Osteocyte (in vitro differentiated cells): ENCODE data around the gene PLXDC2. TPM values are rescaled to one million over a fixed set of nuclear protein-coding genes. Genes with fewer than 3 reads are reported as not detected.

Experiments
- DNase-seq: peaks from one replicate; pipeline ENCODE4 v3.0.0; 2021; ENCODE audit warnings: mixed read lengths; ENCODE audit not compliant: unreplicated experiment; ENCODE audit errors: extremely low spot score
- H3K27ac Mint-ChIP-seq: one replicate; pipeline ENCODE4 v1.8.0; 2021; ENCODE audit warnings: mild to moderate bottlenecking, mixed read lengths; ENCODE audit not compliant: unreplicated experiment
- H3K27me3 Mint-ChIP-seq: one replicate; pipeline ENCODE4 v1.8.0; 2021; ENCODE audit warnings: mixed read lengths; ENCODE audit not compliant: unreplicated experiment
- H3K36me3 Mint-ChIP-seq: one replicate; pipeline ENCODE4 v1.8.0; 2021; ENCODE audit warnings: mixed read lengths; ENCODE audit not compliant: unreplicated experiment
- H3K4me1 Mint-ChIP-seq: one replicate; pipeline ENCODE4 v1.8.0; 2021; ENCODE audit warnings: mixed read lengths; ENCODE audit not compliant: unreplicated experiment
- H3K4me3 Mint-ChIP-seq: one replicate; pipeline ENCODE4 v1.8.0; 2021; ENCODE audit warnings: mild to moderate bottlenecking, moderate library complexity, mixed read lengths; ENCODE audit not compliant: unreplicated experiment
- H3K9me3 Mint-ChIP-seq: one replicate; pipeline ENCODE4 v1.8.0; 2021; ENCODE audit warnings: mixed read lengths; ENCODE audit not compliant: unreplicated experiment
- total RNA-seq: library from RNA; stranded (reverse); gene quantifications from 2 replicates; pipeline ENCODE4 v1.2.1, GENCODE V29; 2021
- TF ChIP-seq, protein P1 (sequence below): fragments of 200-600 bp; sonication (generic); IDR thresholded peaks from 2 replicates; pipeline ENCODE4 v1.5.0; 2021; ENCODE audit warnings: antibody characterized with exemption, mild to moderate bottlenecking, moderate library complexity

The PLXDC2 gene
- total RNA-seq, 1 donor from 2014 or later, result 33.2 TPM

DNA sequence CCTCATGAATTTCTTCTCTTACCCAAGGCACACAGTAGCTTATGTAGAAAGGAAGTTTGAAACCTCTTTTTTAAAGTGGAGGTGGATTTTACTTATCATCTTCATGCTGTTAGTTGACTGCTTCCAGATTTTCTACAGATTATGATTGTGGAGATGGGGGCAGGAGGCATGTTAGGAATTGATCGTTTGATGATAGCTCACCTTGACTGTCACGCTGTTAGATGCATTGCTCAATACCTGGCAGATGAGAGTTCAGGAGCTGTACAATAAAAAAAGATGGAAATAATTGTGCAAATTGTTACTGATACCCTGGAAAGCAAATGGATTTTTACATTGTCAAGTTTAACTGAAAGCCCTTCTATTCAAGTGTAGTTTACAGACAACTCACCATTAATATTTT is 340.3 kb downstream of the PLXDC2 start:
- H3K9me3 Mint-ChIP-seq, result no peaks in the 10 kb centered on the region
- DNase-seq, result no peak
- H3K27ac Mint-ChIP-seq, result no peak overlapping the region
- H3K27me3 Mint-ChIP-seq, result no peaks in the 10 kb centered on the region
- peaks cover 2% of the 10 kb centered on the region for H3K36me3 Mint-ChIP-seq
- no peak overlapping the region for H3K4me3 Mint-ChIP-seq
- TF ChIP-seq, protein P1, sequence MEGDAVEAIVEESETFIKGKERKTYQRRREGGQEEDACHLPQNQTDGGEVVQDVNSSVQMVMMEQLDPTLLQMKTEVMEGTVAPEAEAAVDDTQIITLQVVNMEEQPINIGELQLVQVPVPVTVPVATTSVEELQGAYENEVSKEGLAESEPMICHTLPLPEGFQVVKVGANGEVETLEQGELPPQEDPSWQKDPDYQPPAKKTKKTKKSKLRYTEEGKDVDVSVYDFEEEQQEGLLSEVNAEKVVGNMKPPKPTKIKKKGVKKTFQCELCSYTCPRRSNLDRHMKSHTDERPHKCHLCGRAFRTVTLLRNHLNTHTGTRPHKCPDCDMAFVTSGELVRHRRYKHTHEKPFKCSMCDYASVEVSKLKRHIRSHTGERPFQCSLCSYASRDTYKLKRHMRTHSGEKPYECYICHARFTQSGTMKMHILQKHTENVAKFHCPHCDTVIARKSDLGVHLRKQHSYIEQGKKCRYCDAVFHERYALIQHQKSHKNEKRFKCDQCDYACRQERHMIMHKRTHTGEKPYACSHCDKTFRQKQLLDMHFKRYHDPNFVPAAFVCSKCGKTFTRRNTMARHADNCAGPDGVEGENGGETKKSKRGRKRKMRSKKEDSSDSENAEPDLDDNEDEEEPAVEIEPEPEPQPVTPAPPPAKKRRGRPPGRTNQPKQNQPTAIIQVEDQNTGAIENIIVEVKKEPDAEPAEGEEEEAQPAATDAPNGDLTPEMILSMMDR, result no peak
- H3K4me1 Mint-ChIP-seq, result no peaks in the 10 kb centered on the region

DNA sequence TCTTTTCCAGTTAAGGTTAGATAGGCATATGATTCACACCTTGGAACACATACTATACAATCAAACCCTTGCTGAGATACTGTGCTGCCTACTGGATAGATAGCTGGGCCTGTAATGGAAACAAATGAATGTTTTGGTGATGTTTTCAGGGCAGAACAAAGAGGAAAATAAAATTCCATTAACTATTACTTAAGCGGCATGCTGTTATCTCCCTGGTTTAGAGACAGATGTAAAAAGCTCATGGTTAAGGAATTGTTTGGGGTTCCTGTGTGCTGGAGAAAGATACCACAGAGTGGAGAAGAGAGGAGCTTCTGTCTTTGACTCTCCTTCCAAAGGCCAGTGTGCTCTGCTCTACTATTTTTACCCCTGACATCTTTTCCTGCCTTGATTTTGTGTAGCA is 341.1 kb downstream of the PLXDC2 start:
- DNase-seq, result no peak
- Mint-ChIP-seq H3K4me3 (no peak overlapping the region), H3K36me3 (peaks cover 2% of the 10 kb centered on the region), H3K9me3 (no peaks in the 10 kb centered on the region), H3K4me1 (no peaks in the 10 kb centered on the region), H3K27ac (no peak overlapping the region), H3K27me3 (no peaks in the 10 kb centered on the region)
- TF ChIP-seq, protein P1, result no peak

DNA sequence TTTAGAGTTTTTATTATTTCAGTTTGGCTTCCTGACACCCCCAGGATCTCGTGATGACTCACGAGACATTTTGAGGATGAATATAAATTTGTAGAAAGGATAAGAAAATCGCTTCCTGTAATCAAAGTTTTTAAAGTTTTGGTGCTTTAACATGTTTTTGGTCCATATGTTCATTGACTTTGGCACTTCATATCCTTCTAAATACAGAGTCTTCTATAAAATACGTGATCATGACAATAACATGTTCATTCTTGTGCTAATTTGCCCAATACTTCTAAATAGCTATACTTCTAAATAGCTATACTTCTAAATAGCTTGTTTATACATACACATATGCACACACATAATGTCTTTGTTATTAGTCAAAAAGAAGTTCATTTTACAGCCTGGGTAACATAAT is 341.9 kb downstream of the PLXDC2 start:
- H3K27me3 Mint-ChIP-seq, result no peaks in the 10 kb centered on the region
- no peak overlapping the region for H3K4me3 Mint-ChIP-seq
- H3K27ac Mint-ChIP-seq, result no peak overlapping the region
- TF ChIP-seq, protein P1, result no peak
- H3K9me3 Mint-ChIP-seq, result no peaks in the 10 kb centered on the region
- no peaks in the 10 kb centered on the region for H3K4me1 Mint-ChIP-seq
- H3K36me3 Mint-ChIP-seq, result peaks cover 2% of the 10 kb centered on the region
- no peak for DNase-seq

DNA sequence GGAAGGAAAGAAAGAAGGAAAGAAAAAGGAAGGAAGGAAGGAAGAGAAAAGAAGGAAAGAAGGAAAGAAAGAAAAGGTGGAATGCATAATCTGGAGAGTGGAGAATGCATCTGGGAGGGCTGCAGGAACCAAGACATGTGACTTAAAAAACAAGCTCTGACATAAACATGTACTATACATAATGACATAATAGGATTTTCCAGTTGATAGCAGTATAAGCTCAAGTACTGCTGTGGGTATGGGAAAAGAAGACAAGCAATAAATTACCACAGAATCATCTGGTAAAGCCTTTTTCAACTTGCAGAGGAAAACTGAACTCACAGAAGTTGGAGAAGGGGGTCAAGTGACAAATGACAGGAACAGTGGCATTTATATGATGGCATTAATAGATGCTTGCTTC is 345.9 kb downstream of the PLXDC2 start:
- no peak overlapping the region for H3K4me3 Mint-ChIP-seq
- H3K4me1 Mint-ChIP-seq, result no peaks in the 10 kb centered on the region
- peaks cover 3% of the 10 kb centered on the region for H3K36me3 Mint-ChIP-seq
- no peaks in the 10 kb centered on the region for H3K9me3 Mint-ChIP-seq
- H3K27me3 Mint-ChIP-seq, result no peaks in the 10 kb centered on the region
- no peak overlapping the region for H3K27ac Mint-ChIP-seq
- DNase-seq, result no peak
- TF ChIP-seq, protein P1, result no peak

DNA sequence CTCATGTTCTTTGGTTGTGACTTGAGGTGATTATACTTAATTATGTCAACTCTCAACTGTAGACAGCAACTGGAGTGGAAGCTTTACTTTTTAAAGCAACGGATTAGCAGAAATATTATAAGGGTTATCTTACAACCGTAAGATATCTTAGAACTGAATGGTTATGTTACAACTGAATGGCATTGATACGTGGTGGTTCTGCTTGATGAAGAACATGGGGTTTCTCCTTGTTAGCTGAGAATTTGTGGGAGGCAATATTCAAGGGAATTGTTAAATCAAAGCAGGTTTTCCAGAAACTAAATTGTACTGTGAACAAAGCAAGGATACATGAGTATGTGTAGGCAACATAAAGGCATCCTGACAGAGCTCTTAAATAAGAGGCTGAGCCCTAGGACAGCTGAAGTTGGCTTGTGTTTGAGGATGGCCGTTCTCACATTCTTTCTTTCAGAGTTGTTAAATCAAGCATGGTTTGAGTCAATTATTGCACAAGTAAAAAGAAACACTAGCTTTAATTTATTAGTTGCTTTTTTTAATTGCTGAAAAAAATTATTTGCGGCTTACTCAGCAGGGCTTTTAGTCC is 350.0 kb downstream of the PLXDC2 start:
- no peaks in the 10 kb centered on the region for H3K4me1 Mint-ChIP-seq
- H3K36me3 Mint-ChIP-seq, result peaks cover 2% of the 10 kb centered on the region
- no peaks in the 10 kb centered on the region for H3K9me3 Mint-ChIP-seq
- H3K27me3 Mint-ChIP-seq, result no peaks in the 10 kb centered on the region
- no peak overlapping the region for H3K27ac Mint-ChIP-seq
- DNase-seq, result no peak
- TF ChIP-seq, protein P1, result no peak
- H3K4me3 Mint-ChIP-seq, result no peak overlapping the region
